ENCODE data around the gene CYP24A1. TPM values are rescaled to one million over a fixed set of nuclear protein-coding genes. Genes with fewer than 3 reads are reported as not detected.

CYP24A1 gene
- total and polyA plus RNA-seq, 2 donors (not counting 1 experiment from before 2014, with no cell fraction given), result not detected

GRCh38 chr20:54174457-54175175 is 830 bp upstream of the CYP24A1 start:
- Histone ChIP-seq H2AFZ (ENCODE audit: insufficient read depth, low read depth, low read length, poor library complexity, severe bottlenecking) (peak overlapping the region; percentile 10), H3K79me2 (ENCODE audit: control insufficient read depth, insufficient read depth, low read length) (no peaks in the 10 kb centered on the region), H3K4me1 (ENCODE audit: control insufficient read depth in 2 of 2, insufficient read depth in 2 of 2, low read length in 2 of 2) (peaks cover 5 to 14% of the 10 kb centered on the region in 2 donors), H3K4me3 (ENCODE audit: control extremely low read depth in 1 of 5, extremely low read depth in 1 of 5, insufficient read depth in 1 of 5, low read depth in 2 of 5, low read length in 4 of 5) (no peak overlapping the region), H3K4me2 (replicated peaks; ENCODE audit: low read depth, low read length, poor library complexity, severe bottlenecking) (peak overlapping the region; percentile 25), H3K36me3 (replicated peaks in 1 of 2; ENCODE audit: control extremely low read depth in 1 of 2, control insufficient read depth in 1 of 2, extremely low read depth in 1 of 2, insufficient read depth in 2 of 2, low read length in 1 of 2) (no peaks in the 10 kb centered on the region), H3K9me3 (ENCODE audit: control extremely low read depth in 1 of 3, control insufficient read depth in 2 of 3, insufficient read depth in 1 of 3, low read length in 2 of 3) (no peaks in the 10 kb centered on the region), H3K9ac (ENCODE audit: low read length) (no peak overlapping the region), H4K20me1 (ENCODE audit: control insufficient read depth, insufficient read depth, low read length, poor library complexity, severe bottlenecking) (no peaks in the 10 kb centered on the region), H3K27ac (ENCODE audit: low read length in 2 of 2) (no peak overlapping the region), H3K27me3 (replicated peaks in 1 of 4; ENCODE audit: control extremely low read depth in 1 of 4, control insufficient read depth in 3 of 4, insufficient read depth in 4 of 4, low read length in 3 of 4) (peaks cover 0 to 41% (median 24%) of the 10 kb centered on the region in 4 experiments)
- Mint-ChIP-seq H3K4me1 (peaks cover 17% of the 10 kb centered on the region), H3K27ac (no peak overlapping the region), H3K27me3 (peaks cover 66% of the 10 kb centered on the region), H3K9me3 (ENCODE audit: insufficient read depth) (no peaks in the 10 kb centered on the region), H3K4me3 (peak overlapping the region; percentile 41)
- CTCF ChIA-PET, result no interaction called here
- 6% methylated on average over 7 of the region's 18 CpGs for WGBS (ENCODE audit: insufficient coverage)
- ATAC-seq (ENCODE audit: low read depth), result no peak
- intact Hi-C loops (cut with micrococcal nuclease), result no loop called here
- TF ChIP-seq CTCF (IDR thresholded peaks at IDR 0.05), result no peak
- DNase-seq, result no peak
- POLR2A ChIA-PET, result no interaction called here

GRCh38 chr20:54172856-54173652 is 732 bp downstream of the CYP24A1 start:
- H3K9me3 ChIP-seq (ENCODE audit: control extremely low read depth in 1 of 3, control insufficient read depth in 2 of 3, insufficient read depth in 1 of 3, low read length in 2 of 3), result peaks cover 0 to 4% (median 0%) of the 10 kb centered on the region in 3 donors
- H3K9ac ChIP-seq (ENCODE audit: low read length), result no peak overlapping the region
- peaks cover 5 to 14% of the 10 kb centered on the region in 2 donors for H3K4me1 ChIP-seq (ENCODE audit: control insufficient read depth in 2 of 2, insufficient read depth in 2 of 2, low read length in 2 of 2)
- no peaks in the 10 kb centered on the region for H3K36me3 ChIP-seq (replicated peaks in 1 of 2; ENCODE audit: control extremely low read depth in 1 of 2, control insufficient read depth in 1 of 2, extremely low read depth in 1 of 2, insufficient read depth in 2 of 2, low read length in 1 of 2)
- peaks cover 0 to 41% (median 24%) of the 10 kb centered on the region in 4 experiments for H3K27me3 ChIP-seq (replicated peaks in 1 of 4; ENCODE audit: control extremely low read depth in 1 of 4, control insufficient read depth in 3 of 4, insufficient read depth in 4 of 4, low read length in 3 of 4)
- Mint-ChIP-seq H3K27me3 (peaks cover 81% of the 10 kb centered on the region), H3K27ac (no peak overlapping the region), H3K4me1 (peaks cover 17% of the 10 kb centered on the region), H3K4me3 (peak overlapping the region; percentile 23), H3K9me3 (ENCODE audit: insufficient read depth) (no peaks in the 10 kb centered on the region)
- WGBS (ENCODE audit: insufficient coverage), result 3% methylated on average over 62 of the region's 66 CpGs
- intact Hi-C loops (cut with micrococcal nuclease), result no loop called here
- DNase-seq (no peak), ATAC-seq (ENCODE audit: low read depth) (no peak)
- TF ChIP-seq CTCF (IDR thresholded peaks at IDR 0.05) (no peak), EZH2 (IDR thresholded peaks at IDR 0.05; ENCODE audit: borderline replicate concordance, insufficient read depth, low read depth, low read length, poor library complexity, severe bottlenecking) (no peak)
- peak overlapping the region; percentile 25 for H3K4me2 ChIP-seq (replicated peaks; ENCODE audit: low read depth, low read length, poor library complexity, severe bottlenecking)
- no peaks in the 10 kb centered on the region for H3K79me2 ChIP-seq (ENCODE audit: control insufficient read depth, insufficient read depth, low read length)
- no peak overlapping the region for H3K27ac ChIP-seq (ENCODE audit: low read length in 2 of 2)
- no peak overlapping the region for H2AFZ ChIP-seq (ENCODE audit: insufficient read depth, low read depth, low read length, poor library complexity, severe bottlenecking)
- ChIA-PET POLR2A (no interaction called here), CTCF (no interaction called here)
- no peaks in the 10 kb centered on the region for H4K20me1 ChIP-seq (ENCODE audit: control insufficient read depth, insufficient read depth, low read length, poor library complexity, severe bottlenecking)
- H3K4me3 ChIP-seq (ENCODE audit: control extremely low read depth in 1 of 5, extremely low read depth in 1 of 5, insufficient read depth in 1 of 5, low read depth in 2 of 5, low read length in 4 of 5), result no peak overlapping the region

Measured in B cell (primary cell).